Testis (tissue), 2 donors: ENCODE measurements around the gene RASL11B.

Experiments
- POLR2A ChIP-seq: fragments of 450-650 bp; IDR thresholded peaks from one replicate; pipeline ENCODE4 v1.6.1; 2017; ENCODE audit warnings: antibody characterized with exemption, mild to moderate bottlenecking, moderate library complexity
- TF ChIP-seq, protein P1 (sequence below), 3 experiments: fragments of 450-650 bp in 2 of 3; fragments of 200-600 bp in 1 of 3; sonication (generic) in 1 of 3; IDR thresholded peaks; one replicate each; pipeline ENCODE4 v1.5.1; 2016 to 2019; ENCODE audit warnings: antibody characterized with exemption in 3 of 3, mild to moderate bottlenecking in 2 of 3, moderate library complexity in 1 of 3

- TF ChIP-seq, protein P1, sequence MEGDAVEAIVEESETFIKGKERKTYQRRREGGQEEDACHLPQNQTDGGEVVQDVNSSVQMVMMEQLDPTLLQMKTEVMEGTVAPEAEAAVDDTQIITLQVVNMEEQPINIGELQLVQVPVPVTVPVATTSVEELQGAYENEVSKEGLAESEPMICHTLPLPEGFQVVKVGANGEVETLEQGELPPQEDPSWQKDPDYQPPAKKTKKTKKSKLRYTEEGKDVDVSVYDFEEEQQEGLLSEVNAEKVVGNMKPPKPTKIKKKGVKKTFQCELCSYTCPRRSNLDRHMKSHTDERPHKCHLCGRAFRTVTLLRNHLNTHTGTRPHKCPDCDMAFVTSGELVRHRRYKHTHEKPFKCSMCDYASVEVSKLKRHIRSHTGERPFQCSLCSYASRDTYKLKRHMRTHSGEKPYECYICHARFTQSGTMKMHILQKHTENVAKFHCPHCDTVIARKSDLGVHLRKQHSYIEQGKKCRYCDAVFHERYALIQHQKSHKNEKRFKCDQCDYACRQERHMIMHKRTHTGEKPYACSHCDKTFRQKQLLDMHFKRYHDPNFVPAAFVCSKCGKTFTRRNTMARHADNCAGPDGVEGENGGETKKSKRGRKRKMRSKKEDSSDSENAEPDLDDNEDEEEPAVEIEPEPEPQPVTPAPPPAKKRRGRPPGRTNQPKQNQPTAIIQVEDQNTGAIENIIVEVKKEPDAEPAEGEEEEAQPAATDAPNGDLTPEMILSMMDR (IDR thresholded peaks at IDR 0.05): no peak
- TF ChIP-seq POLR2A: no peak
These were observed 8.1 kb downstream of the RASL11B start for GRCh38 chr4:52870225-52870624.
